ENCODE data around the gene MYCBP.
A peak's percentile ranks its signal among the peaks of the same experiment; 100 is the strongest.
"Not testable (repeated sequence)": the region's sequence is repeated elsewhere in the genome, so short reads cannot be mapped to it uniquely, and the experiment has no call there.

Gene MYCBP

GRCh38 chr1:38865112-38865715 lies 7.9 kb downstream of the MYCBP start:
- no peak for DNase-seq

- DNase-seq: no peak
Measured at GRCh38 chr1:38860454-38860795, 12.7 kb downstream of the MYCBP start.

GRCh38 chr1:38859561-38860453 lies 13.3 kb downstream of the MYCBP start, which contains the start of gene RRAGC:
Gene RRAGC (minus strand): TSS chr1:38859772. CDS start chr1:38859646, 126 bp downstream.
- peak; percentile 100 for DNase-seq

GRCh38 chr1:38858833-38859560 lies 14.2 kb downstream of the MYCBP start:
- peak; percentile 67 for DNase-seq

- peak; percentile 81 for DNase-seq
Measured at GRCh38 chr1:38852780-38853179, 20.4 kb downstream of the MYCBP start.

- DNase-seq: no peak
Measured at GRCh38 chr1:38848071-38848470, 25.1 kb downstream of the MYCBP start.

GRCh38 chr1:38846210-38846609 lies 26.9 kb downstream of the MYCBP start:
- DNase-seq: no peak

- DNase-seq: not testable (repeated sequence)
Measured at GRCh38 chr1:38845088-38845487, 28.1 kb downstream of the MYCBP start.

- no peak for DNase-seq
Measured at GRCh38 chr1:38840281-38840680, 32.9 kb downstream of the MYCBP start.

- no peak for DNase-seq
Measured at GRCh38 chr1:38839363-38839762, 33.8 kb downstream of the MYCBP start.

GRCh38 chr1:38836316-38836715 lies 36.8 kb downstream of the MYCBP start:
- not testable (repeated sequence) for DNase-seq

- peak; percentile 81 for DNase-seq
Measured at GRCh38 chr1:38834937-38835827, 38.0 kb downstream of the MYCBP start.

GRCh38 chr1:38834221-38834782 lies 38.8 kb downstream of the MYCBP start:
- no peak for DNase-seq

- no peak for DNase-seq
Measured at GRCh38 chr1:38833146-38833545, 40.0 kb downstream of the MYCBP start.

GRCh38 chr1:38832370-38832734 lies 40.8 kb downstream of the MYCBP start:
- no peak for DNase-seq

GRCh38 chr1:38831731-38832369 lies 41.3 kb downstream of the MYCBP start:
- DNase-seq: no peak

- no peak for DNase-seq
Measured at GRCh38 chr1:38829368-38829767, 43.8 kb downstream of the MYCBP start.

GRCh38 chr1:38827318-38827717 lies 45.8 kb downstream of the MYCBP start:
- DNase-seq: no peak

GRCh38 chr1:38826886-38827285 lies 46.3 kb downstream of the MYCBP start:
- DNase-seq: no peak

- DNase-seq: no peak
Measured at GRCh38 chr1:38826262-38826661, 46.9 kb downstream of the MYCBP start.

- no peak for DNase-seq
Measured at GRCh38 chr1:38820860-38821259, 52.3 kb downstream of the MYCBP start.

GRCh38 chr1:38819516-38819915 lies 53.6 kb downstream of the MYCBP start:
- DNase-seq: no peak
